K562 (cell line): ENCODE data around the gene PRR11. TPM values are rescaled to one million over a fixed set of nuclear protein-coding genes. Genes with fewer than 3 reads are reported as not detected.

ENCODE experiments used
- ARHGAP35 ChIP-seq: fragments of 450-650 bp; IDR thresholded peaks from 2 replicates; pipeline ENCODE4 v1.6.1; 2018; ENCODE audit not compliant: partially characterized antibody
- CC2D1A ChIP-seq: fragments of 450-650 bp; IDR thresholded peaks from 2 replicates; pipeline ENCODE4 v1.6.1; 2017; ENCODE audit warnings: mild to moderate bottlenecking
- ESRRA ChIP-seq: fragments of 450-650 bp; IDR thresholded peaks from 2 replicates; pipeline ENCODE4 v1.6.1; 2014; ENCODE audit warnings: low read depth, mild to moderate bottlenecking, moderate library complexity, borderline replicate concordance
- FOXJ3 ChIP-seq: sonication (generic); formaldehyde crosslinking; IDR thresholded peaks from 2 replicates; pipeline ENCODE4 v1.4.0; 2020; ENCODE audit warnings: mild to moderate bottlenecking, missing genetic modification reagents
- GATAD2A ChIP-seq: fragments of 450-650 bp; IDR thresholded peaks from 2 replicates; pipeline ENCODE4 v1.6.1; 2017
- PHF8 ChIP-seq: fragments of 200-600 bp; sonication (generic); IDR thresholded peaks from 2 replicates; pipeline ENCODE4 v1.6.1; 2012; ENCODE audit warnings: mixed run types, mild to moderate bottlenecking, inconsistent platforms, low read length, moderate library complexity, borderline replicate concordance
- PYGO2 ChIP-seq: fragments of 450-650 bp; IDR thresholded peaks from 2 replicates; pipeline ENCODE4 v1.6.1; 2016; ENCODE audit warnings: mild to moderate bottlenecking, missing genetic modification characterization, moderate library complexity, missing compliant biosample characterization
- SP2 ChIP-seq: IDR thresholded peaks from 2 replicates; pipeline ENCODE4 v1.6.1; 2011; ENCODE audit warnings: mild to moderate bottlenecking, low read depth, low read length, moderate library complexity; ENCODE audit not compliant: poor library complexity, severe bottlenecking; ENCODE audit errors: extremely low read depth
- SRSF9 ChIP-seq: fragments of 200-400 bp; formaldehyde crosslinking; IDR thresholded peaks from 2 replicates; pipeline ENCODE4 v1.6.1; 2017; ENCODE audit warnings: low read depth, low read length, borderline replicate concordance
- TARDBP ChIP-seq: fragments of 450-650 bp; IDR thresholded peaks from 2 replicates; pipeline ENCODE4 v1.6.1; 2016
- U2AF1 ChIP-seq: fragments of 200-400 bp; formaldehyde crosslinking; optimal IDR thresholded peaks from 2 replicates; pipeline ENCODE3; 2017; ENCODE audit warnings: mild to moderate bottlenecking, low read depth, low read length, moderate library complexity
- ZFX ChIP-seq: sonication (generic); formaldehyde crosslinking; IDR thresholded peaks from 2 replicates; pipeline ENCODE4 v1.8.0; 2022; ENCODE audit warnings: mild to moderate bottlenecking, missing genetic modification reagents, moderate library complexity
- polyA plus RNA-seq, 8 experiments: library from polyadenylated mRNA; depleted of rRNA in 4 of 8; stranded (reverse) in 5 of 8; unstranded in 3 of 8; fragments of >200 nt; fragmentation: Nextera tagmentation in 2 of 8; fragmentation: Illumina TruSeq in 1 of 8; extraction: Ambion mirVana in 2 of 8; extraction: Trizol in 1 of 8; gene quantifications; 2 replicates each; pipeline versions ENCODE4 v1.2.1 to v1.2.3, GENCODE V29; 2011 to 2014; ENCODE audit warnings: inconsistent platforms in 1 of 8, missing spikeins in 1 of 8
- total RNA-seq, 7 experiments: library from RNA; depleted of rRNA in 6 of 7; stranded (reverse); fragments of >200 nt in 6 of 7; fragmentation: Illumina TruSeq in 2 of 7; extraction: Trizol in 2 of 7; gene quantifications; 2 replicates each; pipeline versions ENCODE4 v1.2.1 to v1.2.3, GENCODE V29; 2011 to 2021; ENCODE audit warnings: low replicate concordance in 1 of 7
- TF ChIP-seq, protein P1 (sequence below): fragments of 450-650 bp; IDR thresholded peaks from 2 replicates; pipeline ENCODE4 v1.6.1; 2016; ENCODE audit warnings: borderline replicate concordance
- TF ChIP-seq, protein P2 (sequence below): IDR thresholded peaks from 2 replicates; pipeline ENCODE4 v1.6.1; 2011; ENCODE audit warnings: borderline replicate concordance, low read depth, mild to moderate bottlenecking, moderate library complexity, low read length; ENCODE audit not compliant: insufficient read depth, poor library complexity, severe bottlenecking
- TF ChIP-seq, protein P3 (sequence below), 2 experiments: fragments of 450-650 bp in 1 of 2; sonication (generic) in 1 of 2; formaldehyde crosslinking in 1 of 2; IDR thresholded peaks in 1 of 2; conservative IDR thresholded peaks in 1 of 2; 2 replicates each; pipeline versions ENCODE4 v1.6.1 to v1.8.1; 2016 to 2023; ENCODE audit warnings: mild to moderate bottlenecking in 2 of 2, moderate library complexity in 2 of 2, inconsistent platforms in 1 of 2, missing genetic modification reagents in 1 of 2
- TF ChIP-seq, protein P4 (sequence below): fragments of 450-650 bp; IDR thresholded peaks from 2 replicates; pipeline ENCODE4 v1.7.1; 2018; ENCODE audit warnings: mild to moderate bottlenecking, low read depth; ENCODE audit not compliant: partially characterized antibody

PRR11 gene
- total and polyA plus RNA-seq, 9 of the 15 experiments (the other 6 are each of a cell fraction or from before 2014, with no cell fraction given): 13.3 to 75.2 (median 46.4) TPM

DNA sequence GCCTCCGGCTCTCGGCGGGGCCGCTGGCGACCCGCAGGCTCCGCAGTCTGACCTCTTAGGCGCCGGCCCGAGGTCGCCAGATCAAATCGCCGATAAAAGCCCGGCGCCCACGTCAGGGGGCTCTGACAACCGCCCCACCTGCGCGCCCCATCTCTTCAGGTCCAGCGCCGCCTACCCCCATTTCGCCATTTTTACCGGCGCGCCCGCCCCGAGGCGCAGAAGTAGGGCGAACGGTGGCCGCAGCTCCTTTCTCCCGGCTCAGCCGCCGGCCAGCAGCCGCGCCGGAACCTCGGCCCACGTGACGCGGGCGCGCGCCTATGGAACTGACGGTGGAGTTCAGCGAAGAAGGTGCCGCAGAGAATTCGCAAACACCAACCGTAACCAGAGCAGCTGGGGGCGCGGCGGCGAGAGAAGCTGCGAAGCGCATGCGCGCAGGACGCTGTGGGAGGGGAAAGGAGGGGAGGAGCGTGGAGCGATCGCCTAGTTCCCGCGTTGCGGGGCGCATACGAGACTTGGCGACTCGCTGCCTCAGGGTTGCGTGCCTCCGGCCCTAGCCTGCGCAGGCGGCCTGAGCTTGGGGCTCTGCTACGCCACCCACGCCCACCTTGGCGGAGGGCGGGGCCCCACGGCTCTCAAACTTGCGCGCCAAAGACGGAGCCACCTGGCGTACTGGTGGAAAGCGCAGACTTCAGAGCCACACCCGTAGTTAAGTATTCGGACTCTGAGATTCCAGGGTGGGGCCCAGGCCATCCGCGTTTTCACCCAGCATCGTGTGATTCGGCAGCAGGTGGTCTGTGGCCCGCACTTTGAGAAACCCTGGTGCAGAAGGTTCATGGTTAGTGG is 48.9 kb upstream of the PRR11 start, which contains the start of gene TRIM37 (continued):
- no peak for TF ChIP-seq ARHGAP35
- TF ChIP-seq FOXJ3: no peak
- TF ChIP-seq U2AF1: peak; percentile 30
- no peak for TF ChIP-seq PYGO2
- TF ChIP-seq, protein P1, sequence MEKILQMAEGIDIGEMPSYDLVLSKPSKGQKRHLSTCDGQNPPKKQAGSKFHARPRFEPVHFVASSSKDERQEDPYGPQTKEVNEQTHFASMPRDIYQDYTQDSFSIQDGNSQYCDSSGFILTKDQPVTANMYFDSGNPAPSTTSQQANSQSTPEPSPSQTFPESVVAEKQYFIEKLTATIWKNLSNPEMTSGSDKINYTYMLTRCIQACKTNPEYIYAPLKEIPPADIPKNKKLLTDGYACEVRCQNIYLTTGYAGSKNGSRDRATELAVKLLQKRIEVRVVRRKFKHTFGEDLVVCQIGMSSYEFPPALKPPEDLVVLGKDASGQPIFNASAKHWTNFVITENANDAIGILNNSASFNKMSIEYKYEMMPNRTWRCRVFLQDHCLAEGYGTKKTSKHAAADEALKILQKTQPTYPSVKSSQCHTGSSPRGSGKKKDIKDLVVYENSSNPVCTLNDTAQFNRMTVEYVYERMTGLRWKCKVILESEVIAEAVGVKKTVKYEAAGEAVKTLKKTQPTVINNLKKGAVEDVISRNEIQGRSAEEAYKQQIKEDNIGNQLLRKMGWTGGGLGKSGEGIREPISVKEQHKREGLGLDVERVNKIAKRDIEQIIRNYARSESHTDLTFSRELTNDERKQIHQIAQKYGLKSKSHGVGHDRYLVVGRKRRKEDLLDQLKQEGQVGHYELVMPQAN: peak; percentile 80
- TF ChIP-seq SP2: no peak
- TF ChIP-seq, protein P2, sequence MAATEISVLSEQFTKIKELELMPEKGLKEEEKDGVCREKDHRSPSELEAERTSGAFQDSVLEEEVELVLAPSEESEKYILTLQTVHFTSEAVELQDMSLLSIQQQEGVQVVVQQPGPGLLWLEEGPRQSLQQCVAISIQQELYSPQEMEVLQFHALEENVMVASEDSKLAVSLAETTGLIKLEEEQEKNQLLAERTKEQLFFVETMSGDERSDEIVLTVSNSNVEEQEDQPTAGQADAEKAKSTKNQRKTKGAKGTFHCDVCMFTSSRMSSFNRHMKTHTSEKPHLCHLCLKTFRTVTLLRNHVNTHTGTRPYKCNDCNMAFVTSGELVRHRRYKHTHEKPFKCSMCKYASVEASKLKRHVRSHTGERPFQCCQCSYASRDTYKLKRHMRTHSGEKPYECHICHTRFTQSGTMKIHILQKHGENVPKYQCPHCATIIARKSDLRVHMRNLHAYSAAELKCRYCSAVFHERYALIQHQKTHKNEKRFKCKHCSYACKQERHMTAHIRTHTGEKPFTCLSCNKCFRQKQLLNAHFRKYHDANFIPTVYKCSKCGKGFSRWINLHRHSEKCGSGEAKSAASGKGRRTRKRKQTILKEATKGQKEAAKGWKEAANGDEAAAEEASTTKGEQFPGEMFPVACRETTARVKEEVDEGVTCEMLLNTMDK: peak; percentile 94
- no peak for TF ChIP-seq SRSF9
- peak; percentile 81 for TF ChIP-seq ZFX
- 0 out of 2 replicates have a peak, but pooled peaks have one; percentile 22 for TF ChIP-seq TARDBP
- TF ChIP-seq GATAD2A: peak; percentile 77
- TF ChIP-seq PHF8: peak; percentile 81
- TF ChIP-seq ESRRA: peak; percentile 54
- TF ChIP-seq, protein P3, sequence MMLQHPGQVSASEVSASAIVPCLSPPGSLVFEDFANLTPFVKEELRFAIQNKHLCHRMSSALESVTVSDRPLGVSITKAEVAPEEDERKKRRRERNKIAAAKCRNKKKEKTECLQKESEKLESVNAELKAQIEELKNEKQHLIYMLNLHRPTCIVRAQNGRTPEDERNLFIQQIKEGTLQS (IDR thresholded peaks at IDR 0.05): no peak; the same call in 1 of the 2 replicates
- TF ChIP-seq, protein P3 (CRISPR knock-in tag; conservative IDR thresholded peaks at IDR 0.05): no peak
- TF ChIP-seq, protein P4, sequence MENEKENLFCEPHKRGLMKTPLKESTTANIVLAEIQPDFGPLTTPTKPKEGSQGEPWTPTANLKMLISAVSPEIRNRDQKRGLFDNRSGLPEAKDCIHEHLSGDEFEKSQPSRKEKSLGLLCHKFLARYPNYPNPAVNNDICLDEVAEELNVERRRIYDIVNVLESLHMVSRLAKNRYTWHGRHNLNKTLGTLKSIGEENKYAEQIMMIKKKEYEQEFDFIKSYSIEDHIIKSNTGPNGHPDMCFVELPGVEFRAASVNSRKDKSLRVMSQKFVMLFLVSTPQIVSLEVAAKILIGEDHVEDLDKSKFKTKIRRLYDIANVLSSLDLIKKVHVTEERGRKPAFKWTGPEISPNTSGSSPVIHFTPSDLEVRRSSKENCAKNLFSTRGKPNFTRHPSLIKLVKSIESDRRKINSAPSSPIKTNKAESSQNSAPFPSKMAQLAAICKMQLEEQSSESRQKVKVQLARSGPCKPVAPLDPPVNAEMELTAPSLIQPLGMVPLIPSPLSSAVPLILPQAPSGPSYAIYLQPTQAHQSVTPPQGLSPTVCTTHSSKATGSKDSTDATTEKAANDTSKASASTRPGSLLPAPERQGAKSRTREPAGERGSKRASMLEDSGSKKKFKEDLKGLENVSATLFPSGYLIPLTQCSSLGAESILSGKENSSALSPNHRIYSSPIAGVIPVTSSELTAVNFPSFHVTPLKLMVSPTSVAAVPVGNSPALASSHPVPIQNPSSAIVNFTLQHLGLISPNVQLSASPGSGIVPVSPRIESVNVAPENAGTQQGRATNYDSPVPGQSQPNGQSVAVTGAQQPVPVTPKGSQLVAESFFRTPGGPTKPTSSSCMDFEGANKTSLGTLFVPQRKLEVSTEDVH: peak; percentile 95
- TF ChIP-seq CC2D1A: no peak
